Nephron (organoid): ENCODE measurements around the gene CEACAM19.

Source experiments
- H3K27ac Mint-ChIP-seq, 3 experiments: 2 replicates each; pipeline ENCODE4 v1.8.0; 2020; ENCODE audit warnings: mixed read lengths in 3 of 3, mild to moderate bottlenecking in 2 of 3, moderate library complexity in 1 of 3
- H3K27me3 Mint-ChIP-seq: 2 replicates; pipeline ENCODE4 v1.8.0; 2021; ENCODE audit warnings: low read depth, mild to moderate bottlenecking, moderate library complexity, mixed read lengths
- H3K36me3 Mint-ChIP-seq: 2 replicates; pipeline ENCODE4 v1.8.0; 2020; ENCODE audit warnings: low read depth, mixed read lengths
- H3K4me1 Mint-ChIP-seq: 2 replicates; pipeline ENCODE4 v1.8.0; 2020; ENCODE audit warnings: mixed read lengths
- H3K4me3 Mint-ChIP-seq, 3 experiments: 2 replicates each; pipeline ENCODE4 v1.8.0; 2020; ENCODE audit warnings: mild to moderate bottlenecking in 3 of 3, mixed read lengths in 3 of 3, moderate library complexity in 2 of 3
- H3K9me3 Mint-ChIP-seq: 2 replicates; pipeline ENCODE4 v1.8.0; 2020; ENCODE audit warnings: mixed read lengths
- CTCF ChIP-seq, 3 experiments: fragments of 200-600 bp; sonication (generic); IDR thresholded peaks; one replicate each; pipeline ENCODE4 v1.5.0; 2021; ENCODE audit warnings: antibody characterized with exemption in 3 of 3; ENCODE audit not compliant: unreplicated experiment in 3 of 3

CEACAM19 gene

GRCh38 chr19:44636439-44637389, 34.6 kb upstream of the CEACAM19 start:
- Mint-ChIP-seq H3K36me3 (no peaks in the 10 kb centered on the region), H3K27me3 (peaks cover 16% of the 10 kb centered on the region), H3K4me1 (peaks cover 50% of the 10 kb centered on the region), H3K27ac (peak overlapping the region; percentile 14 to 81 (median 45)), H3K4me3 (no peak overlapping the region), H3K9me3 (no peaks in the 10 kb centered on the region)
- no peak for TF ChIP-seq CTCF (IDR thresholded peaks at IDR 0.05; ENCODE audit: unreplicated experiment in 3 of 3)

- no peak overlapping the region for H3K27ac Mint-ChIP-seq
- H3K9me3 Mint-ChIP-seq: no peaks in the 10 kb centered on the region
- no peak for TF ChIP-seq CTCF (IDR thresholded peaks at IDR 0.05; ENCODE audit: unreplicated experiment in 3 of 3)
- H3K27me3 Mint-ChIP-seq: peaks cover 16% of the 10 kb centered on the region
- H3K36me3 Mint-ChIP-seq: no peaks in the 10 kb centered on the region
- peak overlapping the region in 1 of 3 experiments; percentile 45 for H3K4me3 Mint-ChIP-seq
- H3K4me1 Mint-ChIP-seq: peaks cover 50% of the 10 kb centered on the region
Measured at GRCh38 chr19:44637390-44637764, 33.9 kb upstream of the CEACAM19 start.

GRCh38 chr19:44640518-44640917, 30.8 kb upstream of the CEACAM19 start:
- no peaks in the 10 kb centered on the region for H3K36me3 Mint-ChIP-seq
- H3K27me3 Mint-ChIP-seq: peaks cover 8% of the 10 kb centered on the region
- no peak for TF ChIP-seq CTCF (IDR thresholded peaks at IDR 0.05; ENCODE audit: unreplicated experiment in 3 of 3)
- H3K4me1 Mint-ChIP-seq: peaks cover 21% of the 10 kb centered on the region
- no peaks in the 10 kb centered on the region for H3K9me3 Mint-ChIP-seq
- peak overlapping the region; percentile 23 to 52 (median 51) for H3K4me3 Mint-ChIP-seq
- no peak overlapping the region for H3K27ac Mint-ChIP-seq

- Mint-ChIP-seq H3K4me3 (peak overlapping the region; percentile 42 to 72 (median 68)), H3K27ac (no peak overlapping the region), H3K27me3 (peaks cover 8% of the 10 kb centered on the region), H3K36me3 (no peaks in the 10 kb centered on the region), H3K4me1 (peaks cover 13% of the 10 kb centered on the region), H3K9me3 (no peaks in the 10 kb centered on the region)
- TF ChIP-seq CTCF (IDR thresholded peaks at IDR 0.05; ENCODE audit: unreplicated experiment in 3 of 3): no peak
Measured at GRCh38 chr19:44641501-44642265, 29.6 kb upstream of the CEACAM19 start.

- H3K4me3 Mint-ChIP-seq: peak overlapping the region; percentile 58 to 88 (median 72)
- no peak for TF ChIP-seq CTCF (IDR thresholded peaks at IDR 0.05; ENCODE audit: unreplicated experiment in 3 of 3)
Measured at GRCh38 chr19:44642377-44642776, 28.9 kb upstream of the CEACAM19 start.

More at GRCh38 chr19:44642377-44642776, 28.9 kb upstream of the CEACAM19 start:
- H3K36me3 Mint-ChIP-seq: no peaks in the 10 kb centered on the region
- no peak overlapping the region for H3K27ac Mint-ChIP-seq
- H3K4me1 Mint-ChIP-seq: peaks cover 16% of the 10 kb centered on the region
- H3K9me3 Mint-ChIP-seq: no peaks in the 10 kb centered on the region
- H3K27me3 Mint-ChIP-seq: peaks cover 8% of the 10 kb centered on the region
